Right lobe of liver (tissue), 6 donors: Measurements from ENCODE around the gene GSTO2. TPM values are rescaled to one million over a fixed set of nuclear protein-coding genes. Genes with fewer than 3 reads are reported as not detected.

ENCODE experiments used
- ATAC-seq, 4 donors: fragments of 200-7000 bp; cut with Tn5 transposase; one replicate each; pipeline ENCODE4 v1.9.1; 2020; ENCODE audit warnings: mild to moderate bottlenecking in 4 of 4, moderate library complexity in 4 of 4
- DNase-seq, 3 donors: peaks; one replicate each; pipeline ENCODE4 v3.0.0-alpha.2; 2020
- H3K27ac ChIP-seq, 3 donors: fragments of 200-600 bp; one replicate each; pipeline ENCODE4 v1.8.0; 2022
- H3K27me3 ChIP-seq, 2 donors: fragments of 200-600 bp; one replicate each; pipeline ENCODE4 v1.8.0; 2022
- H3K36me3 ChIP-seq, 4 donors: fragments of 200-600 bp; sonication (generic) in 1 of 4; one replicate each; pipeline versions ENCODE4 v1.5.1 to v1.8.0; 2017 to 2022; ENCODE audit warnings: control low read depth in 1 of 4
- H3K4me1 ChIP-seq, 4 donors: fragments of 200-600 bp; sonication (generic) in 1 of 4; one replicate each; pipeline versions ENCODE4 v1.5.1 to v1.8.0; 2017 to 2022; ENCODE audit warnings: control low read depth in 1 of 4
- H3K4me3 ChIP-seq, 3 donors: fragments of 200-600 bp; one replicate each; pipeline ENCODE4 v1.8.0; 2022
- H3K9me3 ChIP-seq, 4 donors: fragments of 200-600 bp; sonication (generic) in 1 of 4; one replicate each; pipeline versions ENCODE4 v1.5.1 to v1.8.0; 2017 to 2022; ENCODE audit warnings: control low read depth in 1 of 4
- POLR2A ChIP-seq: fragments of 450-650 bp; IDR thresholded peaks from one replicate; pipeline ENCODE4 v1.6.1; 2017; ENCODE audit warnings: antibody characterized with exemption, mild to moderate bottlenecking
- WGBS: methylation state at CpG from one replicate; pipeline ENCODE4 v1.1.6; 2018; ENCODE audit warnings: low coverage, low lambda C conversion rate; ENCODE audit not compliant: insufficient coverage; ENCODE audit errors: missing lambda C conversion rate; 5-methylcytosine and 5-hydroxymethylcytosine counted together
- intact Hi-C, 2 donors: fragments of 100-400 bp; cut with DNase I; formaldehyde crosslinking; loops; one replicate each; pipeline versions ENCODE4 v1.11.2 to v1.14.1; 2022
- total RNA-seq, 6 experiments: library from RNA; depleted of rRNA in 2 of 6; stranded (reverse); fragments of >200 nt in 2 of 6; fragmentation: NEBNext Ultra II Directional in 3 of 6; extraction: Animal tissue kit (Norgen Biotek cat#: 25700) in 3 of 6; gene quantifications; one replicate each; pipeline versions ENCODE4 v1.1.0 to v1.2.4, GENCODE V29; 2016 to 2023
- TF ChIP-seq, protein P1 (sequence below), 4 donors: fragments of 200-600 bp in 3 of 4; fragments of 450-650 bp in 1 of 4; IDR thresholded peaks; one replicate each; pipeline versions ENCODE4 v1.5.1 to v1.8.0; 2016 to 2022; ENCODE audit warnings: antibody characterized with exemption in 4 of 4, mild to moderate bottlenecking in 2 of 4
- donor health status: DM: no; HTN: yes; CAD: no.
- donor health status: DM: no; HTN: no; CAD: no.
- donor health status: DM: no; HTN: no; CAD: no.
- donor health status: DM: no; HTN: yes; CAD: no.
- donor health status: DM: no; HTN: yes; CAD: no.

Gene GSTO2
- total RNA-seq, 6 experiments from 2014 or later = 1.4 to 5.3 (median 2.8) TPM

GRCh38 chr10:104321725-104322415 is 52.9 kb downstream of the GSTO2 start:
- ATAC-seq (no peak), DNase-seq (no peak)
- no peaks in the 10 kb centered on the region for H3K9me3 ChIP-seq
- no peaks in the 10 kb centered on the region for H3K27me3 ChIP-seq
- peaks cover 0 to 4% (median 0%) of the 10 kb centered on the region in 4 donors for H3K4me1 ChIP-seq
- H3K4me3 ChIP-seq = no peak overlapping the region
- TF ChIP-seq POLR2A = no peak
- TF ChIP-seq, protein P1, sequence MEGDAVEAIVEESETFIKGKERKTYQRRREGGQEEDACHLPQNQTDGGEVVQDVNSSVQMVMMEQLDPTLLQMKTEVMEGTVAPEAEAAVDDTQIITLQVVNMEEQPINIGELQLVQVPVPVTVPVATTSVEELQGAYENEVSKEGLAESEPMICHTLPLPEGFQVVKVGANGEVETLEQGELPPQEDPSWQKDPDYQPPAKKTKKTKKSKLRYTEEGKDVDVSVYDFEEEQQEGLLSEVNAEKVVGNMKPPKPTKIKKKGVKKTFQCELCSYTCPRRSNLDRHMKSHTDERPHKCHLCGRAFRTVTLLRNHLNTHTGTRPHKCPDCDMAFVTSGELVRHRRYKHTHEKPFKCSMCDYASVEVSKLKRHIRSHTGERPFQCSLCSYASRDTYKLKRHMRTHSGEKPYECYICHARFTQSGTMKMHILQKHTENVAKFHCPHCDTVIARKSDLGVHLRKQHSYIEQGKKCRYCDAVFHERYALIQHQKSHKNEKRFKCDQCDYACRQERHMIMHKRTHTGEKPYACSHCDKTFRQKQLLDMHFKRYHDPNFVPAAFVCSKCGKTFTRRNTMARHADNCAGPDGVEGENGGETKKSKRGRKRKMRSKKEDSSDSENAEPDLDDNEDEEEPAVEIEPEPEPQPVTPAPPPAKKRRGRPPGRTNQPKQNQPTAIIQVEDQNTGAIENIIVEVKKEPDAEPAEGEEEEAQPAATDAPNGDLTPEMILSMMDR (IDR thresholded peaks at IDR 0.05) = no peak
- WGBS = 75% methylated on average over 7 of the region's 8 CpGs
- no peak overlapping the region for H3K27ac ChIP-seq
- H3K36me3 ChIP-seq = no peaks in the 10 kb centered on the region
- intact Hi-C loops = no loop called here

- intact Hi-C loops = no loop called here
- DNase-seq (no peak), ATAC-seq (no peak)
- Histone ChIP-seq H3K4me3 (no peak overlapping the region), H3K9me3 (no peaks in the 10 kb centered on the region), H3K27ac (no peak overlapping the region), H3K27me3 (no peaks in the 10 kb centered on the region), H3K36me3 (no peaks in the 10 kb centered on the region), H3K4me1 (peaks cover 0 to 4% (median 0%) of the 10 kb centered on the region in 4 donors)
- TF ChIP-seq, protein P1 (IDR thresholded peaks at IDR 0.05) = no peak
- TF ChIP-seq POLR2A = no peak
- WGBS = 43% methylated on average over 5 of the region's 7 CpGs
Measured at GRCh38 chr10:104322416-104322782, 53.4 kb downstream of the GSTO2 start.

- WGBS = 89% methylated on average over 1 of the region's 1 CpG
- Histone ChIP-seq H3K9me3 (no peaks in the 10 kb centered on the region), H3K27ac (no peak overlapping the region), H3K4me1 (peaks cover 0 to 8% (median 0%) of the 10 kb centered on the region in 4 donors), H3K36me3 (no peaks in the 10 kb centered on the region), H3K4me3 (no peak overlapping the region), H3K27me3 (no peaks in the 10 kb centered on the region)
- TF ChIP-seq, protein P1 (IDR thresholded peaks at IDR 0.05) = no peak
- no peak for TF ChIP-seq POLR2A
- intact Hi-C loops = no loop called here
- ATAC-seq = no peak
- no peak for DNase-seq
Measured at GRCh38 chr10:104323085-104323484, 54.1 kb downstream of the GSTO2 start.

- Histone ChIP-seq H3K27me3 (no peaks in the 10 kb centered on the region), H3K9me3 (no peaks in the 10 kb centered on the region), H3K27ac (no peak overlapping the region), H3K4me1 (peaks cover 0 to 9% (median 0%) of the 10 kb centered on the region in 4 donors), H3K36me3 (no peaks in the 10 kb centered on the region), H3K4me3 (no peak overlapping the region)
- TF ChIP-seq POLR2A = no peak
- TF ChIP-seq, protein P1 (IDR thresholded peaks at IDR 0.05) = no peak
- ATAC-seq = no peak
- intact Hi-C loops = no loop called here
- no peak for DNase-seq
- 88% methylated on average over 2 of the region's 4 CpGs for WGBS
Measured at GRCh38 chr10:104323760-104324201, 54.8 kb downstream of the GSTO2 start.
